HG02623 (cell line): ENCODE results near the gene SLC36A2.
"Not testable (repeated sequence)": the region's sequence is repeated elsewhere in the genome, so short reads cannot be mapped to it uniquely, and the experiment has no call there.

Experiments used
- ATAC-seq: cut with Tn5 transposase; IDR thresholded peaks from one replicate; pipeline ENCODE4 v1.9.1; 2021; ENCODE audit warnings: moderate library complexity; ENCODE audit not compliant: unreplicated experiment

The SLC36A2 gene

GRCh38 chr5:151327585-151327984, 19.8 kb downstream of the SLC36A2 start:
- ATAC-seq, result no peak

- no peak for ATAC-seq
Observed at GRCh38 chr5:151326266-151326665, 21.1 kb downstream of the SLC36A2 start.

- no peak for ATAC-seq
Observed at GRCh38 chr5:151320481-151320880, 26.9 kb downstream of the SLC36A2 start.

- peak; percentile 72 for ATAC-seq
Observed at GRCh38 chr5:151318850-151319732, 28.3 kb downstream of the SLC36A2 start.

- ATAC-seq, result no peak
Observed at GRCh38 chr5:151317871-151318270, 29.5 kb downstream of the SLC36A2 start.

- ATAC-seq, result peak; percentile 61
Observed at GRCh38 chr5:151315998-151316597, 31.3 kb downstream of the SLC36A2 start.

- ATAC-seq, result no peak
Observed at GRCh38 chr5:151313357-151313756, 34.0 kb downstream of the SLC36A2 start.

- ATAC-seq, result no peak
Observed at GRCh38 chr5:151312756-151313324, 34.5 kb downstream of the SLC36A2 start.

GRCh38 chr5:151310932-151311331, 36.4 kb downstream of the SLC36A2 start:
- ATAC-seq, result no peak

- ATAC-seq, result not testable (repeated sequence)
Observed at GRCh38 chr5:151309821-151310220, 37.5 kb downstream of the SLC36A2 start.

GRCh38 chr5:151309266-151309665, 38.1 kb downstream of the SLC36A2 start:
- not testable (repeated sequence) for ATAC-seq

- ATAC-seq, result no peak
Observed at GRCh38 chr5:151303666-151304065, 43.7 kb downstream of the SLC36A2 start, which contains the start of gene SLC36A3. TSS of gene SLC36A3 (minus strand) at chr5:151303766. CDS start at chr5:151303354, 412 bp downstream.

- no peak for ATAC-seq
Observed at GRCh38 chr5:151298063-151298855, 49.1 kb downstream of the SLC36A2 start.

- no peak for ATAC-seq
Observed at GRCh38 chr5:151296974-151297373, 50.4 kb downstream of the SLC36A2 start.

GRCh38 chr5:151296478-151296830, 50.9 kb downstream of the SLC36A2 start:
- no peak for ATAC-seq

GRCh38 chr5:151295791-151296477, 51.4 kb downstream of the SLC36A2 start:
- ATAC-seq, result no peak

GRCh38 chr5:151295138-151295537, 52.2 kb downstream of the SLC36A2 start:
- no peak for ATAC-seq

GRCh38 chr5:151293624-151294023, 53.7 kb downstream of the SLC36A2 start:
- ATAC-seq, result no peak

GRCh38 chr5:151288180-151288579, 59.2 kb downstream of the SLC36A2 start:
- no peak for ATAC-seq

GRCh38 chr5:151286246-151286645, 61.1 kb downstream of the SLC36A2 start:
- ATAC-seq, result no peak

GRCh38 chr5:151285683-151286082, 61.7 kb downstream of the SLC36A2 start:
- no peak for ATAC-seq
